GM12878 (cell line): ENCODE data around the gene STIL. TPM values are rescaled to one million over a fixed set of nuclear protein-coding genes. Genes with fewer than 3 reads are reported as not detected.

Experiments
- ATAC-seq: fragments of 200-7000 bp; cut with Tn5 transposase; 3 replicates; pipeline ENCODE4 v1.9.1; 2020; ENCODE audit warnings: mild to moderate bottlenecking, moderate library complexity
- BruUV-seq: library from RNA; stranded (reverse); fragments of 400-500 nt; replicated peaks from 2 replicates; lab custom pipeline; 2021; lab: Mats Ljungman, UMichigan
- CTCF ChIA-PET: fragments of 300-600 bp; sonication (Branson Sonifier 250); formaldehyde crosslinking; extraction: SDS; loops from one replicate; lab custom pipeline; 2021; ENCODE audit warnings: inconsistent platforms; lab: Yijun Ruan, JAX
- POLR2A ChIA-PET: fragments of 350-600 bp; formaldehyde crosslinking; extraction: SDS; loops from one replicate; lab custom pipeline; 2021; ENCODE audit warnings: inconsistent platforms; lab: Charles Lee
- RAD21 ChIA-PET: fragments of 300-600 bp; sonication (Branson Sonifier 250); formaldehyde crosslinking; loops from one replicate; lab custom pipeline; 2023; ENCODE audit warnings: antibody characterized with exemption; ENCODE audit not compliant: unreplicated experiment; lab: Charles Lee
- SMC1A ChIA-PET: fragments of 300-600 bp; sonication (Branson Sonifier 250); formaldehyde crosslinking; loops from one replicate; lab custom pipeline; 2023; ENCODE audit not compliant: unreplicated experiment, uncharacterized antibody; lab: Charles Lee
- DNase-seq: peaks from one replicate; pipeline ENCODE4 v3.0.0-alpha.2; 2011; ENCODE audit warnings: low read depth, low spot score
- FAIRE-seq: peaks from 3 replicates; lab custom pipeline; 2011; peaks lifted over from hg19 to GRCh38; lab: Jason Lieb, UNC
- H2AFZ ChIP-seq: 2 replicates; pipeline ENCODE4 v1.6.0; 2011; ENCODE audit warnings: low read depth, low read length, control low read depth; ENCODE audit not compliant: control insufficient read depth
- H3K27ac ChIP-seq: 2 replicates; pipeline ENCODE4 v1.5.1; 2011; ENCODE audit warnings: control low read depth; ENCODE audit not compliant: control insufficient read depth, insufficient read depth
- H3K27me3 ChIP-seq, 2 experiments: replicated peaks in 1 of 2; 2 replicates each; pipeline versions ENCODE4 v1.6.0 to v1.6.1; 2011; ENCODE audit warnings: low read length in 1 of 2; ENCODE audit not compliant: control insufficient read depth in 2 of 2, insufficient read depth in 2 of 2
- H3K36me3 ChIP-seq, 2 experiments: 2 replicates each; pipeline ENCODE4 v1.5.1; 2011; ENCODE audit warnings: low read length in 1 of 2; ENCODE audit not compliant: control insufficient read depth in 2 of 2, insufficient read depth in 2 of 2
- H3K4me1 ChIP-seq: 2 replicates; pipeline ENCODE4 v1.6.1; 2011; ENCODE audit warnings: mild to moderate bottlenecking, low read length, moderate library complexity, mixed read lengths; ENCODE audit not compliant: control insufficient read depth, insufficient read depth
- H3K4me2 ChIP-seq: 2 replicates; pipeline ENCODE4 v1.6.0; 2011; ENCODE audit warnings: control low read depth; ENCODE audit not compliant: control insufficient read depth, insufficient read depth
- H3K4me3 ChIP-seq: fragments of 200-600 bp; sonication (generic); 2 replicates; pipeline ENCODE4 v1.5.1; 2016
- H3K79me2 ChIP-seq: 2 replicates; pipeline ENCODE4 v1.6.0; 2011; ENCODE audit warnings: low read length; ENCODE audit not compliant: control insufficient read depth, insufficient read depth
- H3K9ac ChIP-seq: 2 replicates; pipeline ENCODE4 v1.8.0; 2011; ENCODE audit warnings: low read length, control low read depth, mixed read lengths; ENCODE audit not compliant: control insufficient read depth, insufficient read depth
- H3K9me3 ChIP-seq: replicated peaks from 3 replicates; pipeline ENCODE4 v1.5.1; 2011; ENCODE audit warnings: mild to moderate bottlenecking, low read length; ENCODE audit not compliant: control insufficient read depth, insufficient read depth
- H4K20me1 ChIP-seq: 2 replicates; pipeline ENCODE4 v1.6.0; 2011; ENCODE audit not compliant: control insufficient read depth, insufficient read depth
- GATAD2B ChIP-seq: fragments of 450-650 bp; conservative IDR thresholded peaks from 2 replicates; pipeline ENCODE4 v1.6.1; 2017; ENCODE audit warnings: low read depth, mild to moderate bottlenecking, moderate library complexity
- MAX ChIP-seq: IDR thresholded peaks from 2 replicates; pipeline ENCODE4 v1.6.1; 2012; ENCODE audit warnings: low read depth, low read length, improper control_type of control experiment
- MEF2B ChIP-seq: fragments of 450-650 bp; IDR thresholded peaks from 2 replicates; pipeline ENCODE4 v1.6.1; 2018; ENCODE audit warnings: mild to moderate bottlenecking, moderate library complexity; ENCODE audit not compliant: partially characterized antibody, poor library complexity, severe bottlenecking
- RAD21 ChIP-seq: IDR thresholded peaks from 2 replicates; pipeline ENCODE4 v1.6.1; 2011; ENCODE audit warnings: mild to moderate bottlenecking, low read depth, low read length, moderate library complexity; ENCODE audit not compliant: insufficient read depth
- RBBP5 ChIP-seq: fragments of 200-600 bp; sonication (generic); conservative IDR thresholded peaks from 2 replicates; pipeline ENCODE4 v1.6.1; 2016
- RELA ChIP-seq: fragments of 450-650 bp; IDR thresholded peaks from 2 replicates; pipeline ENCODE4 v1.8.0; 2014; ENCODE audit warnings: borderline replicate concordance; ENCODE audit not compliant: partially characterized antibody
- RUNX3 ChIP-seq: IDR thresholded peaks from 2 replicates; pipeline ENCODE4 v1.6.1; 2012; ENCODE audit warnings: low read length, inconsistent platforms
- SKIL ChIP-seq: fragments of 450-650 bp; IDR thresholded peaks from 2 replicates; pipeline ENCODE4 v1.6.1; 2017; ENCODE audit warnings: mild to moderate bottlenecking, low read depth, inconsistent platforms; ENCODE audit not compliant: poor library complexity, severe bottlenecking
- SP1 ChIP-seq: IDR thresholded peaks from one replicate; pipeline ENCODE4 v1.6.1; 2011; ENCODE audit warnings: low read depth, low read length
- TBL1XR1 ChIP-seq: IDR thresholded peaks from 2 replicates; pipeline ENCODE4 v1.6.1; 2012; ENCODE audit warnings: low read depth, low read length, improper control_type of control experiment
- USF1 ChIP-seq: IDR thresholded peaks from 2 replicates; pipeline ENCODE4 v1.6.1; 2011; ENCODE audit warnings: borderline replicate concordance, low read depth, mild to moderate bottlenecking, moderate library complexity, mixed read lengths, low read length; ENCODE audit not compliant: insufficient read depth; ENCODE audit errors: extremely low read length
- WRNIP1 ChIP-seq: IDR thresholded peaks from 2 replicates; pipeline ENCODE4 v1.6.1; 2011; ENCODE audit warnings: low read depth, low read length, improper control_type of control experiment, borderline replicate concordance
- ZNF274 ChIP-seq: IDR thresholded peaks from one replicate; pipeline ENCODE4 v1.8.0; 2011; ENCODE audit not compliant: insufficient read length, insufficient read depth
- ZNF384 ChIP-seq: IDR thresholded peaks from 2 replicates; pipeline ENCODE4 v1.6.1; 2012; ENCODE audit warnings: low read depth, mild to moderate bottlenecking, low read length, improper control_type of control experiment, borderline replicate concordance
- ZNF592 ChIP-seq: fragments of 450-650 bp; IDR thresholded peaks from 2 replicates; pipeline ENCODE4 v1.6.1; 2017; ENCODE audit warnings: mild to moderate bottlenecking, moderate library complexity
- WGBS: methylation state at CpG from one replicate; pipeline ENCODE4 v1.1.6; 2016; ENCODE audit warnings: low lambda C conversion rate; ENCODE audit not compliant: insufficient replicate concordance, insufficient coverage; ENCODE audit errors: missing lambda C conversion rate; 5-methylcytosine and 5-hydroxymethylcytosine counted together
- in situ Hi-C: fragments of 300-500 bp; cut with MboI; formaldehyde crosslinking; loops from 9 replicates; pipeline ENCODE4 v1.14.3; 2018; ENCODE audit warnings: mixed read lengths
- intact Hi-C: fragments of 100-400 bp; cut with micrococcal nuclease; formaldehyde crosslinking; loops from one replicate; pipeline ENCODE4 v1.14.2; 2022; ENCODE audit not compliant: unreplicated experiment
- polyA plus RNA-seq, 11 experiments: library from polyadenylated mRNA; depleted of rRNA in 4 of 11; unstranded in 6 of 11; stranded (reverse) in 5 of 11; fragments of >200 nt; fragmentation: Nextera tagmentation in 4 of 11; fragmentation: Illumina TruSeq in 1 of 11; extraction: Ambion mirVana in 4 of 11; extraction: Trizol in 1 of 11; gene quantifications; 1 replicate in 1 of 11; 2 replicates in 10 of 11; pipeline versions ENCODE4 v1.2.1 to v1.2.3, GENCODE V29; 2011 to 2016; ENCODE audit warnings: inconsistent platforms in 2 of 11, missing spikeins in 2 of 11, low read depth in 1 of 11
- total RNA-seq, 4 experiments: library from RNA; depleted of rRNA in 3 of 4; stranded (reverse); fragments of >200 nt in 3 of 4; fragmentation: Illumina TruSeq in 1 of 4; extraction: Trizol in 1 of 4; gene quantifications; 2 replicates each; pipeline versions ENCODE4 v1.2.1 to v1.2.3, GENCODE V29; 2013 to 2021

The STIL gene
- total and polyA plus RNA-seq, 10 of the 15 experiments (the other 5 are each of a cell fraction or from before 2014, with no cell fraction given) = 6.0 to 35.1 (median 26.5) TPM

- FAIRE-seq = no peak
- Histone ChIP-seq H3K79me2 (no peaks in the 10 kb centered on the region), H3K36me3 (no peaks in the 10 kb centered on the region), H3K9me3 (no peaks in the 10 kb centered on the region), H3K4me3 (no peak overlapping the region), H3K4me1 (peaks cover 3% of the 10 kb centered on the region; the same call in 1 of the 2 replicates), H3K4me2 (no peak overlapping the region), H3K27me3 (peaks cover 17 to 34% of the 10 kb centered on the region in 2 experiments), H2AFZ (no peak overlapping the region)
- 0% methylated on average over 4 of the region's 4 CpGs for WGBS
- BruUV-seq = no TSS peak
- no peak for DNase-seq
- ChIA-PET CTCF (interaction anchor here (0.6 to 1.6 kb wide), 3 partner anchors 32 to 48 kb away, joined by 3 to 4 read pairs (median 3); no protein-coding TSS in a partner anchor), SMC1A (no interaction called here), RAD21 (no interaction called here), POLR2A (no interaction called here)
- in situ Hi-C loops = no loop called here
- TF ChIP-seq SP1 (no peak), MEF2B (no peak), RELA (no peak), RBBP5 (no peak), WRNIP1 (no peak), USF1 (no peak), ZNF274 (no peak), GATAD2B (no peak), SKIL (no peak), RUNX3 (no peak), ZNF592 (no peak), TBL1XR1 (no peak), RAD21 (no peak), MAX (no peak), ZNF384 (no peak)
- TF ChIP-seq, all 136 proteins: peak for 0
- H4K20me1 ChIP-seq = no peaks in the 10 kb centered on the region
- intact Hi-C loops = no loop called here
- ATAC-seq = no peak
- H3K9ac ChIP-seq = no peak overlapping the region
- H3K27ac ChIP-seq = no peak overlapping the region
Observed at GRCh38 chr1:47226839-47227215, 87.1 kb downstream of the STIL start.
